GM12878 (cell line): ENCODE results near the gene SNAPC2. TPM values are rescaled to one million over a fixed set of nuclear protein-coding genes. Genes with fewer than 3 reads are reported as not detected.

Experiments
- ATAC-seq: fragments of 200-7000 bp; cut with Tn5 transposase; 3 replicates; pipeline ENCODE4 v1.9.1; 2020; ENCODE audit warnings: mild to moderate bottlenecking, moderate library complexity
- BruUV-seq: library from RNA; stranded (reverse); fragments of 400-500 nt; replicated peaks from 2 replicates; lab custom pipeline; 2021; lab: Mats Ljungman, UMichigan
- CTCF ChIA-PET: fragments of 300-600 bp; sonication (Branson Sonifier 250); formaldehyde crosslinking; extraction: SDS; loops from one replicate; lab custom pipeline; 2021; ENCODE audit warnings: inconsistent platforms; lab: Yijun Ruan, JAX
- POLR2A ChIA-PET: fragments of 350-600 bp; formaldehyde crosslinking; extraction: SDS; loops from one replicate; lab custom pipeline; 2021; ENCODE audit warnings: inconsistent platforms; lab: Charles Lee
- RAD21 ChIA-PET: fragments of 300-600 bp; sonication (Branson Sonifier 250); formaldehyde crosslinking; loops from one replicate; lab custom pipeline; 2023; ENCODE audit warnings: antibody characterized with exemption; ENCODE audit not compliant: unreplicated experiment; lab: Charles Lee
- SMC1A ChIA-PET: fragments of 300-600 bp; sonication (Branson Sonifier 250); formaldehyde crosslinking; loops from one replicate; lab custom pipeline; 2023; ENCODE audit not compliant: unreplicated experiment, uncharacterized antibody; lab: Charles Lee
- DNase-seq: peaks from one replicate; pipeline ENCODE4 v3.0.0-alpha.2; 2011; ENCODE audit warnings: low read depth, low spot score
- FAIRE-seq: peaks from 3 replicates; lab custom pipeline; 2011; peaks lifted over from hg19 to GRCh38; lab: Jason Lieb, UNC
- H2AFZ ChIP-seq: 2 replicates; pipeline ENCODE4 v1.6.0; 2011; ENCODE audit warnings: low read depth, low read length, control low read depth; ENCODE audit not compliant: control insufficient read depth
- H3K27ac ChIP-seq: 2 replicates; pipeline ENCODE4 v1.5.1; 2011; ENCODE audit warnings: control low read depth; ENCODE audit not compliant: control insufficient read depth, insufficient read depth
- H3K27me3 ChIP-seq, 2 experiments: replicated peaks in 1 of 2; 2 replicates each; pipeline versions ENCODE4 v1.6.0 to v1.6.1; 2011; ENCODE audit warnings: low read length in 1 of 2; ENCODE audit not compliant: control insufficient read depth in 2 of 2, insufficient read depth in 2 of 2
- H3K36me3 ChIP-seq, 2 experiments: 2 replicates each; pipeline ENCODE4 v1.5.1; 2011; ENCODE audit warnings: low read length in 1 of 2; ENCODE audit not compliant: control insufficient read depth in 2 of 2, insufficient read depth in 2 of 2
- H3K4me1 ChIP-seq: 2 replicates; pipeline ENCODE4 v1.6.1; 2011; ENCODE audit warnings: mild to moderate bottlenecking, low read length, moderate library complexity, mixed read lengths; ENCODE audit not compliant: control insufficient read depth, insufficient read depth
- H3K4me2 ChIP-seq: 2 replicates; pipeline ENCODE4 v1.6.0; 2011; ENCODE audit warnings: control low read depth; ENCODE audit not compliant: control insufficient read depth, insufficient read depth
- H3K4me3 ChIP-seq: fragments of 200-600 bp; sonication (generic); 2 replicates; pipeline ENCODE4 v1.5.1; 2016
- H3K79me2 ChIP-seq: 2 replicates; pipeline ENCODE4 v1.6.0; 2011; ENCODE audit warnings: low read length; ENCODE audit not compliant: control insufficient read depth, insufficient read depth
- H3K9ac ChIP-seq: 2 replicates; pipeline ENCODE4 v1.8.0; 2011; ENCODE audit warnings: low read length, control low read depth, mixed read lengths; ENCODE audit not compliant: control insufficient read depth, insufficient read depth
- H3K9me3 ChIP-seq: replicated peaks from 3 replicates; pipeline ENCODE4 v1.5.1; 2011; ENCODE audit warnings: mild to moderate bottlenecking, low read length; ENCODE audit not compliant: control insufficient read depth, insufficient read depth
- H4K20me1 ChIP-seq: 2 replicates; pipeline ENCODE4 v1.6.0; 2011; ENCODE audit not compliant: control insufficient read depth, insufficient read depth
- CBFB ChIP-seq: IDR thresholded peaks from 2 replicates; pipeline ENCODE4 v1.6.1; 2016; ENCODE audit warnings: antibody characterized with exemption, low read depth
- GATAD2B ChIP-seq: fragments of 450-650 bp; conservative IDR thresholded peaks from 2 replicates; pipeline ENCODE4 v1.6.1; 2017; ENCODE audit warnings: low read depth, mild to moderate bottlenecking, moderate library complexity
- JUND ChIP-seq: IDR thresholded peaks from 2 replicates; pipeline ENCODE4 v1.6.1; 2012; ENCODE audit warnings: low read depth, mild to moderate bottlenecking, low read length, improper control_type of control experiment, moderate library complexity
- MEF2B ChIP-seq: fragments of 450-650 bp; IDR thresholded peaks from 2 replicates; pipeline ENCODE4 v1.6.1; 2018; ENCODE audit warnings: mild to moderate bottlenecking, moderate library complexity; ENCODE audit not compliant: partially characterized antibody, poor library complexity, severe bottlenecking
- NFXL1 ChIP-seq: fragments of 450-650 bp; IDR thresholded peaks from 2 replicates; pipeline ENCODE4 v1.6.1; 2017; ENCODE audit warnings: antibody characterized with exemption, mild to moderate bottlenecking, borderline replicate concordance
- NFYB ChIP-seq: IDR thresholded peaks from 2 replicates; pipeline ENCODE4 v1.6.1; 2011; ENCODE audit warnings: low read depth, mild to moderate bottlenecking, low read length, improper control_type of control experiment, moderate library complexity; ENCODE audit not compliant: insufficient read depth
- PML ChIP-seq: IDR thresholded peaks from 2 replicates; pipeline ENCODE4 v1.6.1; 2012; ENCODE audit warnings: low read length, inconsistent platforms
- SUZ12 ChIP-seq: fragments of 200-600 bp; sonication (generic); IDR thresholded peaks from one replicate; pipeline ENCODE4 v1.6.1; 2018; ENCODE audit warnings: antibody characterized with exemption, mild to moderate bottlenecking; ENCODE audit not compliant: unreplicated experiment
- WGBS: methylation state at CpG from one replicate; pipeline ENCODE4 v1.1.6; 2016; ENCODE audit warnings: low lambda C conversion rate; ENCODE audit not compliant: insufficient replicate concordance, insufficient coverage; ENCODE audit errors: missing lambda C conversion rate; 5-methylcytosine and 5-hydroxymethylcytosine counted together
- in situ Hi-C: fragments of 300-500 bp; cut with MboI; formaldehyde crosslinking; loops from 9 replicates; pipeline ENCODE4 v1.14.3; 2018; ENCODE audit warnings: mixed read lengths
- intact Hi-C: fragments of 100-400 bp; cut with micrococcal nuclease; formaldehyde crosslinking; loops from one replicate; pipeline ENCODE4 v1.14.2; 2022; ENCODE audit not compliant: unreplicated experiment
- polyA plus RNA-seq, 11 experiments: library from polyadenylated mRNA; depleted of rRNA in 4 of 11; unstranded in 6 of 11; stranded (reverse) in 5 of 11; fragments of >200 nt; fragmentation: Nextera tagmentation in 4 of 11; fragmentation: Illumina TruSeq in 1 of 11; extraction: Ambion mirVana in 4 of 11; extraction: Trizol in 1 of 11; gene quantifications; 1 replicate in 1 of 11; 2 replicates in 10 of 11; pipeline versions ENCODE4 v1.2.1 to v1.2.3, GENCODE V29; 2011 to 2016; ENCODE audit warnings: inconsistent platforms in 2 of 11, missing spikeins in 2 of 11, low read depth in 1 of 11
- total RNA-seq, 4 experiments: library from RNA; depleted of rRNA in 3 of 4; stranded (reverse); fragments of >200 nt in 3 of 4; fragmentation: Illumina TruSeq in 1 of 4; extraction: Trizol in 1 of 4; gene quantifications; 2 replicates each; pipeline versions ENCODE4 v1.2.1 to v1.2.3, GENCODE V29; 2013 to 2021
- TF ChIP-seq, protein P1 (sequence below): IDR thresholded peaks from 2 replicates; pipeline ENCODE4 v1.6.1; 2011; ENCODE audit warnings: low read depth, low read length, improper control_type of control experiment, borderline replicate concordance
- TF ChIP-seq, protein P2 (sequence below): fragments of 450-650 bp; IDR thresholded peaks from 2 replicates; pipeline ENCODE4 v1.6.1; 2018; ENCODE audit warnings: mild to moderate bottlenecking, low read depth, moderate library complexity; ENCODE audit not compliant: partially characterized antibody

SNAPC2 gene
- total and polyA plus RNA-seq, 10 of the 15 experiments (the other 5 are each of a cell fraction or from before 2014, with no cell fraction given) = 0.19 to 20.8 (median 12.6) TPM

DNA sequence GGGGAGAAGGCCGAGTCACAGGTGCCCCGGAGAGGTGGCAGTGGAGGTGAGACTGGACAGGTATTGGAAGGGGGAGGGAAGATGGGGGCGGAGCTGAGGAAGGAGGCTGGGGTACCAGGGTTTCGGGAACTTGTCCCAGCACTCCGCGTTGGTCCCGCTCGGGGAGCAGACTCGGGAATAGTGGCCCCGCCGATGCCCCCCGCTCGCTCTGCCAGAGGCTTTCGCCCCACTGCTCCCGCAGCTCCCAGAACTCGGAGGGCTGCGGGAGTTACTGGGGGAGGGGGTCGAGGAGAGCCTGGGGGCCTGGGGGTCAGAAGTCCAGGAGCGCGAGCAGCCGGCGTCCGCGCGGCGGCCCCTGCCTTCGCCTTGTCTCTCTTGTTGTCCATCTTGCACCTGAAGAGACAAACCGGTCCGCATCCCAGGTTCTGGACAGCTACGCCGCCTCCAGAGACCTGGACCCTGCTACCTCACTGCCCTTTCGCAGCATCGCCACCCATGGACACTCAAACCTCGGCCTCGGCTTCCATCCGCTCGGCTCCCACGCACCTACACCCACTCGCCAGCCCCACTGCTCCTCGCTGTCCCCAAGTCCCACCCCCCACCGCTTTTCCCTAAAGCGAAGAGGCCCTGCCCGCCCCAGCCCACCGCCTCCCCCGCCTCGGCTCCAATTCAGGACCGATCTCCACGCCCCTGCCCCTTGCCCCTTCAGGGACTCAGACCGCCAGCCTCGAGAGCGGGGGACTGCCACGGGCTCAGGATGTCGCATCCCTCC is 46.6 kb upstream of the SNAPC2 start:
- WGBS = 47% methylated on average over 30 of the region's 53 CpGs
- ChIA-PET CTCF (interaction anchor here (1.2 kb wide), 1 partner anchor 10 kb away, joined by 3 read pairs; no protein-coding TSS in a partner anchor), RAD21 (no interaction called here), POLR2A (no interaction called here), SMC1A (no interaction called here)
- Histone ChIP-seq H3K4me2 (no peak overlapping the region), H4K20me1 (no peaks in the 10 kb centered on the region), H3K27me3 (peaks cover 2 to 3% of the 10 kb centered on the region in 2 experiments; a peak in 2 of 4 replicates), H3K79me2 (no peaks in the 10 kb centered on the region), H3K4me1 (peaks cover 12% of the 10 kb centered on the region; the same call in 1 of the 2 replicates), H2AFZ (no peak overlapping the region), H3K36me3 (no peaks in the 10 kb centered on the region), H3K9ac (no peak overlapping the region), H3K9me3 (no peaks in the 10 kb centered on the region; the same call in 2 of the 3 replicates), H3K4me3 (no peak overlapping the region), H3K27ac (no peak overlapping the region)
- FAIRE-seq (no peak), ATAC-seq (no peak), DNase-seq (no peak)
- BruUV-seq = no TSS peak
- intact Hi-C loops (no loop called here), in situ Hi-C loops (no loop called here)
- TF ChIP-seq, protein P1, sequence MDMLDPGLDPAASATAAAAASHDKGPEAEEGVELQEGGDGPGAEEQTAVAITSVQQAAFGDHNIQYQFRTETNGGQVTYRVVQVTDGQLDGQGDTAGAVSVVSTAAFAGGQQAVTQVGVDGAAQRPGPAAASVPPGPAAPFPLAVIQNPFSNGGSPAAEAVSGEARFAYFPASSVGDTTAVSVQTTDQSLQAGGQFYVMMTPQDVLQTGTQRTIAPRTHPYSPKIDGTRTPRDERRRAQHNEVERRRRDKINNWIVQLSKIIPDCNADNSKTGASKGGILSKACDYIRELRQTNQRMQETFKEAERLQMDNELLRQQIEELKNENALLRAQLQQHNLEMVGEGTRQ = no peak
- TF ChIP-seq MEF2B = no peak

DNA sequence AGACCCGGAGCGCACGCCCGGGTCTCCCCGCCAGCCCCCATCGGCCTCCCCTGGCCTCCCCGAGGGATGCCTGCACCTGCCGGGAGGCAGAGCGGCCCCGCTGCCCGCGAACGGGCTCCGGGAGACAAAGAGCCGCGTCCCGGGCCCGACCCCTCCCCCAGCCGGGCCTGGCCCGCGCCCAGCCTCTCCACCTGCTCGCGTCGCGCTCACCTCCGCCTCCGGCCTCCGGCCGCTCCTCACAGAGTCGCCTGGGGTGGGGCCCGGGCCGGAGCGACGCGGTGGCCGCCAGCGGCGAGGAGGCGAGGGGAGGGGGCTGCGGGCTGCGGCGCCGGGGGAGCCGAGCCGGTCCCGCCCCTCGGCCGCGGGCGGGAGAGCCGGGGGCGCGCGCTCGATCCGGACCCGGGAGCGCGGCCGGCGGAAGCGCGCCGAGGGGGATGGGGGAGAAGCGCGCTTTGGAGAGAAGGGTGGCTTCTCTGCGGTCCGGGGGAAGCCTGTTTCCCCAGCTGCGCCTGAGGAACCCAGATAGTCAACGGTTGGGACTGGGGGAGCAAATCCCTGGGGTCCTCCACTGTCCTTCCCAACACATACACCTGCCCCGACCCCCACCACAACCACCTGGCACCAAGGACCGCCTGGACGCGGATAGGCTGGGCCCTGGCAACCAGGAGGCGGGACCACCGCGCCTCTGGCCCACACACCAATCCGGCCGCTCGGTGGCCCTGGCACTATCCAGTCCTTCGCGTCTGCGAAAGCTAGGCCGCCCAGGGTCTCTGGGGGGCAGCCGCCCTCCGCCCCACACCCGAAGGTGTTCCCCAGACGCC is 45.9 kb upstream of the SNAPC2 start, which contains the start of gene PRR36:
TSS of gene PRR36 (minus strand) at position 315 of the 821 bp plus-strand sequence. CDS start 701 bp downstream, outside the sequence.
- RAD21 ChIA-PET = no interaction called here
- Histone ChIP-seq H3K4me1 (peaks cover 8% of the 10 kb centered on the region; the same call in 1 of the 2 replicates), H3K9me3 (no peaks in the 10 kb centered on the region), H3K4me2 (no peak within 1 kb of the TSS), H3K27ac (no peak within 1 kb of the TSS)
- TF ChIP-seq JUND = no peak
- no peak for TF ChIP-seq NFXL1
- TF ChIP-seq PML = no peak
- peak; percentile 50; the same call in 1 of the 2 replicates for TF ChIP-seq NFYB
- TF ChIP-seq SUZ12 = peak; percentile 51
- TF ChIP-seq GATAD2B = no peak
- no peak for TF ChIP-seq CBFB
- TF ChIP-seq, protein P2, sequence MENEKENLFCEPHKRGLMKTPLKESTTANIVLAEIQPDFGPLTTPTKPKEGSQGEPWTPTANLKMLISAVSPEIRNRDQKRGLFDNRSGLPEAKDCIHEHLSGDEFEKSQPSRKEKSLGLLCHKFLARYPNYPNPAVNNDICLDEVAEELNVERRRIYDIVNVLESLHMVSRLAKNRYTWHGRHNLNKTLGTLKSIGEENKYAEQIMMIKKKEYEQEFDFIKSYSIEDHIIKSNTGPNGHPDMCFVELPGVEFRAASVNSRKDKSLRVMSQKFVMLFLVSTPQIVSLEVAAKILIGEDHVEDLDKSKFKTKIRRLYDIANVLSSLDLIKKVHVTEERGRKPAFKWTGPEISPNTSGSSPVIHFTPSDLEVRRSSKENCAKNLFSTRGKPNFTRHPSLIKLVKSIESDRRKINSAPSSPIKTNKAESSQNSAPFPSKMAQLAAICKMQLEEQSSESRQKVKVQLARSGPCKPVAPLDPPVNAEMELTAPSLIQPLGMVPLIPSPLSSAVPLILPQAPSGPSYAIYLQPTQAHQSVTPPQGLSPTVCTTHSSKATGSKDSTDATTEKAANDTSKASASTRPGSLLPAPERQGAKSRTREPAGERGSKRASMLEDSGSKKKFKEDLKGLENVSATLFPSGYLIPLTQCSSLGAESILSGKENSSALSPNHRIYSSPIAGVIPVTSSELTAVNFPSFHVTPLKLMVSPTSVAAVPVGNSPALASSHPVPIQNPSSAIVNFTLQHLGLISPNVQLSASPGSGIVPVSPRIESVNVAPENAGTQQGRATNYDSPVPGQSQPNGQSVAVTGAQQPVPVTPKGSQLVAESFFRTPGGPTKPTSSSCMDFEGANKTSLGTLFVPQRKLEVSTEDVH = no peak
- TF ChIP-seq, all 136 proteins: peak for 2
- intact Hi-C loops = no loop called here
- ChIA-PET POLR2A (no interaction called here), SMC1A (no interaction called here), CTCF (no interaction called here)
- no peaks in the 10 kb centered on the region for H4K20me1 ChIP-seq
- H2AFZ ChIP-seq = no peak within 1 kb of the TSS
- 15% methylated on average over 47 of the region's 88 CpGs for WGBS
- no peak for ATAC-seq
- peaks cover 2 to 3% of the 10 kb centered on the region in 2 experiments; a peak in 2 of 4 replicates for H3K27me3 ChIP-seq
- H3K4me3 ChIP-seq = no peak within 1 kb of the TSS
- H3K79me2 ChIP-seq = no peaks in the 10 kb centered on the region
- no peak for FAIRE-seq
- in situ Hi-C loops = no loop called here
- no peak within 1 kb of the TSS for H3K9ac ChIP-seq
- H3K36me3 ChIP-seq = no peaks in the 10 kb centered on the region
- no TSS peak for BruUV-seq
- no peak for DNase-seq
